ENCODE measurements around the gene FMO2. TPM values are rescaled to one million over a fixed set of nuclear protein-coding genes. Genes with fewer than 3 reads are reported as not detected.
"Not testable (repeated sequence)": the region's sequence is repeated elsewhere in the genome, so short reads cannot be mapped to it uniquely, and the experiment has no call there.

The FMO2 gene
- total RNA-seq, 1 donor from 2014 or later = not detected

- H3K27me3 Mint-ChIP-seq (ENCODE audit: low read depth) = no peaks in the 10 kb centered on the region
- TF ChIP-seq, protein P1, sequence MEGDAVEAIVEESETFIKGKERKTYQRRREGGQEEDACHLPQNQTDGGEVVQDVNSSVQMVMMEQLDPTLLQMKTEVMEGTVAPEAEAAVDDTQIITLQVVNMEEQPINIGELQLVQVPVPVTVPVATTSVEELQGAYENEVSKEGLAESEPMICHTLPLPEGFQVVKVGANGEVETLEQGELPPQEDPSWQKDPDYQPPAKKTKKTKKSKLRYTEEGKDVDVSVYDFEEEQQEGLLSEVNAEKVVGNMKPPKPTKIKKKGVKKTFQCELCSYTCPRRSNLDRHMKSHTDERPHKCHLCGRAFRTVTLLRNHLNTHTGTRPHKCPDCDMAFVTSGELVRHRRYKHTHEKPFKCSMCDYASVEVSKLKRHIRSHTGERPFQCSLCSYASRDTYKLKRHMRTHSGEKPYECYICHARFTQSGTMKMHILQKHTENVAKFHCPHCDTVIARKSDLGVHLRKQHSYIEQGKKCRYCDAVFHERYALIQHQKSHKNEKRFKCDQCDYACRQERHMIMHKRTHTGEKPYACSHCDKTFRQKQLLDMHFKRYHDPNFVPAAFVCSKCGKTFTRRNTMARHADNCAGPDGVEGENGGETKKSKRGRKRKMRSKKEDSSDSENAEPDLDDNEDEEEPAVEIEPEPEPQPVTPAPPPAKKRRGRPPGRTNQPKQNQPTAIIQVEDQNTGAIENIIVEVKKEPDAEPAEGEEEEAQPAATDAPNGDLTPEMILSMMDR (conservative IDR thresholded peaks at IDR 0.05) = no peak
- peak overlapping the region; percentile 63 for H3K27ac Mint-ChIP-seq (ENCODE audit: unreplicated experiment)
- peaks cover 39% of the 10 kb centered on the region for H3K4me1 Mint-ChIP-seq
- no peaks in the 10 kb centered on the region for H3K36me3 Mint-ChIP-seq (ENCODE audit: low read depth)
- H3K9me3 Mint-ChIP-seq = peaks cover 3% of the 10 kb centered on the region
- DNase-seq (ENCODE audit: low read depth, low spot score) = no peak
- peak overlapping the region; percentile 43 for H3K4me3 Mint-ChIP-seq
These were observed 35.0 kb downstream of the FMO2 start for GRCh38 chr1:171220081-171220420.

- peak overlapping the region; percentile 30 for H3K27ac Mint-ChIP-seq (ENCODE audit: unreplicated experiment)
- peak; percentile 36 for DNase-seq (ENCODE audit: low read depth, low spot score)
- peaks cover 39% of the 10 kb centered on the region for H3K4me1 Mint-ChIP-seq
- peak overlapping the region; percentile 77 for H3K4me3 Mint-ChIP-seq
- peaks cover 3% of the 10 kb centered on the region for H3K9me3 Mint-ChIP-seq
- H3K27me3 Mint-ChIP-seq (ENCODE audit: low read depth) = no peaks in the 10 kb centered on the region
- H3K36me3 Mint-ChIP-seq (ENCODE audit: low read depth) = no peaks in the 10 kb centered on the region
- TF ChIP-seq, protein P1 (conservative IDR thresholded peaks at IDR 0.05) = no peak
These were observed 35.5 kb downstream of the FMO2 start for GRCh38 chr1:171220581-171221054.

- Mint-ChIP-seq H3K4me3 (peak overlapping the region; percentile 24), H3K27ac (ENCODE audit: unreplicated experiment) (no peak overlapping the region), H3K9me3 (peaks cover 3% of the 10 kb centered on the region), H3K4me1 (peaks cover 39% of the 10 kb centered on the region), H3K36me3 (ENCODE audit: low read depth) (no peaks in the 10 kb centered on the region), H3K27me3 (ENCODE audit: low read depth) (no peaks in the 10 kb centered on the region)
- TF ChIP-seq, protein P1 (conservative IDR thresholded peaks at IDR 0.05) = no peak
- DNase-seq (ENCODE audit: low read depth, low spot score) = no peak
These were observed 36.8 kb downstream of the FMO2 start for GRCh38 chr1:171221665-171222591.

DNA sequence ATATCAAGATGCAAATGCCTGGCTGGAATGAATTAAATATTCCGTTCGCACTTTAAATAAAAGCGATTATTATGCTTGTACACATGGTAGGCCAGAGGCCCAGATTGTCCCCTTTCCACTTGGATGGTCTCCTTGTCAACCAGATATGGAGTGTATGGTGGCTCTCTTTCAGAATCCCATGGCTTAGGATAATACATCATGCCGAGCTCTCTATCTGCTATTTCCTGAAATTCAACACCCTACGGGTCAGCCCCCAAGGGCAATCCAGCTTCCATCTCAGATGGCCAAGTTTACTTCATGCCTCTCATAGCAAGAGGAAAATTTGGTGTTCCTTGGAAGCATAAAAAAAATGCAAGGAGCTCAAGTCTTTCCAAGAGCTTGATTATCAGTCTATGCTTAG lies 37.8 kb downstream of the FMO2 start:
- DNase-seq (ENCODE audit: low read depth, low spot score) = no peak
- TF ChIP-seq, protein P1 (conservative IDR thresholded peaks at IDR 0.05) = no peak
- peaks cover 39% of the 10 kb centered on the region for H3K4me1 Mint-ChIP-seq
- no peaks in the 10 kb centered on the region for H3K36me3 Mint-ChIP-seq (ENCODE audit: low read depth)
- peak overlapping the region; percentile 14 for H3K4me3 Mint-ChIP-seq
- H3K9me3 Mint-ChIP-seq = peaks cover 3% of the 10 kb centered on the region
- no peak overlapping the region for H3K27ac Mint-ChIP-seq (ENCODE audit: unreplicated experiment)
- no peaks in the 10 kb centered on the region for H3K27me3 Mint-ChIP-seq (ENCODE audit: low read depth)

- H3K36me3 Mint-ChIP-seq (ENCODE audit: low read depth); H3K4me3 Mint-ChIP-seq; DNase-seq (ENCODE audit: low read depth, low spot score); H3K9me3 Mint-ChIP-seq; H3K27me3 Mint-ChIP-seq (ENCODE audit: low read depth); H3K27ac Mint-ChIP-seq (ENCODE audit: unreplicated experiment): not testable (repeated sequence)
- peaks cover 34% of the 10 kb centered on the region for H3K4me1 Mint-ChIP-seq
These were observed 39.2 kb downstream of the FMO2 start for GRCh38 chr1:171224257-171224656.

- DNase-seq (ENCODE audit: low read depth, low spot score) = peak; percentile 10
- Mint-ChIP-seq H3K27me3 (ENCODE audit: low read depth) (peaks cover 4% of the 10 kb centered on the region), H3K36me3 (ENCODE audit: low read depth) (no peaks in the 10 kb centered on the region), H3K4me1 (peaks cover 16% of the 10 kb centered on the region), H3K9me3 (no peaks in the 10 kb centered on the region), H3K27ac (ENCODE audit: unreplicated experiment) (no peak overlapping the region), H3K4me3 (no peak overlapping the region)
- TF ChIP-seq, protein P1 (conservative IDR thresholded peaks at IDR 0.05) = peak; percentile 85
These were observed 41.8 kb downstream of the FMO2 start for GRCh38 chr1:171226747-171227370.

All from neural crest cell (in vitro differentiated cells).